ENCODE results near the gene SEPTIN2. TPM values are rescaled to one million over a fixed set of nuclear protein-coding genes. Genes with fewer than 3 reads are reported as not detected.

The SEPTIN2 gene
- total and polyA plus RNA-seq, 10 of the 15 experiments (the other 5 are each of a cell fraction or from before 2014, with no cell fraction given) = 169 to 474 (median 269) TPM

GRCh38 chr2:241349941-241350340 is 34.2 kb downstream of the SEPTIN2 start:
- intact Hi-C loops (cut with micrococcal nuclease; ENCODE audit: unreplicated experiment) = loop anchor here (10.0 kb wide), 1 partner anchor 265 kb away; no protein-coding TSS in a partner anchor
- ChIA-PET RAD21 (ENCODE audit: unreplicated experiment) (no interaction called here), CTCF (interaction anchor here (1.4 to 3.3 kb wide), 3 partner anchors 15 to 93 kb away, joined by 3 to 15 read pairs (median 6); no protein-coding TSS in a partner anchor), SMC1A (ENCODE audit: uncharacterized antibody, unreplicated experiment) (interaction anchor here (0.7 to 2.1 kb wide), 3 partner anchors 9 to 43 kb away, joined by 3 to 9 read pairs (median 3); no protein-coding TSS in a partner anchor), POLR2A (interaction anchor here (0.6 kb wide), 1 partner anchor 88 kb away, joined by 3 read pairs; no protein-coding TSS in a partner anchor)
- no peak overlapping the region for H2AFZ ChIP-seq (ENCODE audit: control insufficient read depth, low read depth, low read length)
- no peak overlapping the region for H3K27ac ChIP-seq (ENCODE audit: control insufficient read depth, insufficient read depth)
- no peak for DNase-seq (ENCODE audit: low read depth, low spot score)
- no TSS peak for BruUV-seq (replicated peaks)
- no peaks in the 10 kb centered on the region for H3K27me3 ChIP-seq (replicated peaks in 1 of 2; ENCODE audit: control insufficient read depth in 2 of 2, insufficient read depth in 2 of 2, low read length in 1 of 2)
- H3K36me3 ChIP-seq (ENCODE audit: control insufficient read depth in 2 of 2, insufficient read depth in 2 of 2, low read length in 1 of 2) = peaks cover 20 to 48% of the 10 kb centered on the region in 2 experiments
- H4K20me1 ChIP-seq (ENCODE audit: control insufficient read depth, insufficient read depth) = no peaks in the 10 kb centered on the region
- no peak overlapping the region for H3K9ac ChIP-seq (ENCODE audit: control insufficient read depth, insufficient read depth, low read length)
- H3K4me1 ChIP-seq (ENCODE audit: control insufficient read depth, insufficient read depth, low read length) = no peaks in the 10 kb centered on the region; the same call in 1 of the 2 replicates
- ATAC-seq = no peak
- H3K79me2 ChIP-seq (ENCODE audit: control insufficient read depth, insufficient read depth, low read length) = no peaks in the 10 kb centered on the region
- FAIRE-seq = no peak
- in situ Hi-C loops (cut with MboI) = loop anchor here (5.0 kb wide), 1 partner anchor 527 kb away; no protein-coding TSS in a partner anchor
- no peak overlapping the region for H3K4me3 ChIP-seq
- H3K9me3 ChIP-seq (replicated peaks; ENCODE audit: control insufficient read depth, insufficient read depth, low read length) = no peaks in the 10 kb centered on the region
- WGBS (ENCODE audit: insufficient coverage, insufficient replicate concordance, low lambda C conversion rate, missing lambda C conversion rate) = 95% methylated on average over 8 of the region's 8 CpGs
- no peak overlapping the region for H3K4me2 ChIP-seq (ENCODE audit: control insufficient read depth, insufficient read depth)
- no peak for TF ChIP-seq MXI1 (IDR thresholded peaks at IDR 0.05; ENCODE audit: low read depth, low read length)
- no peak for TF ChIP-seq FOXK2 (IDR thresholded peaks at IDR 0.05)
- TF ChIP-seq CHD2 (IDR thresholded peaks at IDR 0.05; ENCODE audit: borderline replicate concordance, low read depth, low read length) = no peak
- TF ChIP-seq, protein P1, sequence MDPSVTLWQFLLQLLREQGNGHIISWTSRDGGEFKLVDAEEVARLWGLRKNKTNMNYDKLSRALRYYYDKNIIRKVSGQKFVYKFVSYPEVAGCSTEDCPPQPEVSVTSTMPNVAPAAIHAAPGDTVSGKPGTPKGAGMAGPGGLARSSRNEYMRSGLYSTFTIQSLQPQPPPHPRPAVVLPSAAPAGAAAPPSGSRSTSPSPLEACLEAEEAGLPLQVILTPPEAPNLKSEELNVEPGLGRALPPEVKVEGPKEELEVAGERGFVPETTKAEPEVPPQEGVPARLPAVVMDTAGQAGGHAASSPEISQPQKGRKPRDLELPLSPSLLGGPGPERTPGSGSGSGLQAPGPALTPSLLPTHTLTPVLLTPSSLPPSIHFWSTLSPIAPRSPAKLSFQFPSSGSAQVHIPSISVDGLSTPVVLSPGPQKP (IDR thresholded peaks at IDR 0.05; ENCODE audit: low read depth, low read length) = no peak
- TF ChIP-seq, protein P2, sequence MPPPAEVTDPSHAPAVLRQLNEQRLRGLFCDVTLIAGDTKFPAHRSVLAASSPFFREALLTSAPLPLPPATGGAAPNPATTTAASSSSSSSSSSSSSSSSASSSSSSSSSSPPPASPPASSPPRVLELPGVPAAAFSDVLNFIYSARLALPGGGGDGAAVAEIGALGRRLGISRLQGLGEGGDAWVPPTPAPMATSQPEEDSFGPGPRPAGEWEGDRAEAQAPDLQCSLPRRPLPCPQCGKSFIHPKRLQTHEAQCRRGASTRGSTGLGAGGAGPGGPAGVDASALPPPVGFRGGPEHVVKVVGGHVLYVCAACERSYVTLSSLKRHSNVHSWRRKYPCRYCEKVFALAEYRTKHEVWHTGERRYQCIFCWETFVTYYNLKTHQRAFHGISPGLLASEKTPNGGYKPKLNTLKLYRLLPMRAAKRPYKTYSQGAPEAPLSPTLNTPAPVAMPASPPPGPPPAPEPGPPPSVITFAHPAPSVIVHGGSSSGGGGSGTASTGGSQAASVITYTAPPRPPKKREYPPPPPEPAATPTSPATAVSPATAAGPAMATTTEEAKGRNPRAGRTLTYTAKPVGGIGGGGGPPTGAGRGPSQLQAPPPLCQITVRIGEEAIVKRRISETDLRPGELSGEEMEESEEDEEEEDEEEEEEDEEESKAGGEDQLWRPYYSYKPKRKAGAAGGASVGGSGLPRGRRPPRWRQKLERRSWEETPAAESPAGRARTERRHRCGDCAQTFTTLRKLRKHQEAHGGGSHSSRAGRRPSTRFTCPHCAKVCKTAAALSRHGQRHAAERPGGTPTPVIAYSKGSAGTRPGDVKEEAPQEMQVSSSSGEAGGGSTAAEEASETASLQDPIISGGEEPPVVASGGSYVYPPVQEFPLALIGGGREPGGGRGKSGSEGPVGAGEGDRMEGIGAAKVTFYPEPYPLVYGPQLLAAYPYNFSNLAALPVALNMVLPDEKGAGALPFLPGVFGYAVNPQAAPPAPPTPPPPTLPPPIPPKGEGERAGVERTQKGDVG (CRISPR knock-in tag; IDR thresholded peaks at IDR 0.05) = no peak
- no peak for TF ChIP-seq PKNOX1 (IDR thresholded peaks at IDR 0.05)
- TF ChIP-seq ASH2L (IDR thresholded peaks at IDR 0.05; ENCODE audit: borderline replicate concordance, low read depth) = no peak
- no peak for TF ChIP-seq ZBTB33 (IDR thresholded peaks at IDR 0.05)
- no peak for TF ChIP-seq WRNIP1 (IDR thresholded peaks at IDR 0.05; ENCODE audit: borderline replicate concordance, low read depth, low read length)
- no peak for TF ChIP-seq CEBPB (IDR thresholded peaks at IDR 0.05; ENCODE audit: borderline replicate concordance in 1 of 2, low read depth in 2 of 2, low read length in 2 of 2)
- TF ChIP-seq, protein P3, sequence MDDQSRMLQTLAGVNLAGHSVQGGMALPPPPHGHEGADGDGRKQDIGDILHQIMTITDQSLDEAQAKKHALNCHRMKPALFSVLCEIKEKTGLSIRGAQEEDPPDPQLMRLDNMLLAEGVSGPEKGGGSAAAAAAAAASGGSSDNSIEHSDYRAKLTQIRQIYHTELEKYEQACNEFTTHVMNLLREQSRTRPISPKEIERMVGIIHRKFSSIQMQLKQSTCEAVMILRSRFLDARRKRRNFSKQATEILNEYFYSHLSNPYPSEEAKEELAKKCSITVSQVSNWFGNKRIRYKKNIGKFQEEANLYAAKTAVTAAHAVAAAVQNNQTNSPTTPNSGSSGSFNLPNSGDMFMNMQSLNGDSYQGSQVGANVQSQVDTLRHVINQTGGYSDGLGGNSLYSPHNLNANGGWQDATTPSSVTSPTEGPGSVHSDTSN (IDR thresholded peaks at IDR 0.05; ENCODE audit: insufficient replicate concordance, low read depth, low read length) = no peak
- no peak for TF ChIP-seq KAT2A (conservative IDR thresholded peaks at IDR 0.05; ENCODE audit: control insufficient read depth, low read depth, low read length)
- no peak for TF ChIP-seq EGR1 (IDR thresholded peaks at IDR 0.05; ENCODE audit: borderline replicate concordance in 1 of 2, low read depth in 2 of 2, low read length in 2 of 2)

All from GM12878 (cell line).